ENCODE results near the gene COTL1. TPM values are rescaled to one million over a fixed set of nuclear protein-coding genes. Genes with fewer than 3 reads are reported as not detected.

COTL1 gene
- total RNA-seq, 2 experiments from 2014 or later, result 837 to 887 TPM

DNA sequence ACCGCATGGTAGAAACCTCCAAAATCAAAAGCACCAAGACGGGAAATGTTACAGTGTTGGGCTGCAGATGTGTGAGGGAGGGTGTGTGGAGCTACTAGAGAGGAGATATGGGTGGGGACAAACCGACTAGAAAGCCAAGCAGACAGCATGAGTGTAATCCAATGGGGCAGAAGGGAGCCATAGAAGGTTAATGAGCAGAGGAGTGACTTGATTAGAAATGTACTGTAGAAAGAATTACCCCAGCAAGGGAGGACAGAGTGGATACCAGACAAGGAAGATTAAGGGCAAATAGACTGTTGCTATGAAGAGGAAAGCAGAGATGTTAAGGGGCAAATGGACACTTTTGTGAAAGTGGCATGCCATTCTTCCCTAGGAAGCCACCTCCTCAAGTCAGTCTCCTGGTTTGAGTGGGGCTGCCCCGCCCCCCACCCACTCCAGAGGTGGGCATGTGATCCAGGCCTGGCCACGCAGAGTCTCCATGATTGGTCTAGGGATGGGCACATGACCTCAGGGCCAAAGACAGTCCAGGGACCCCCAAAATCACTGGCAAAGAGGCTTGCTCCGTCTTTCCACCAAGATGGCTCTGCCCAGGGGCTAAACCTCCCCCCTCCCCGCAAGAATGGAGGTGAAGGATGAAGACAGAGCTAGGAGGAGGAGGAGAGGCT lies 4.3 kb downstream of the COTL1 start:
- peaks cover 80% of the 10 kb centered on the region for H3K4me1 Mint-ChIP-seq (ENCODE audit: low read depth)
- ATAC-seq (no peak), DNase-seq (peak; percentile 22)
- H3K27ac Mint-ChIP-seq, result peak overlapping the region; percentile 75
- H3K36me3 Mint-ChIP-seq (ENCODE audit: low read depth), result peaks cover 83% of the 10 kb centered on the region
- H3K4me3 Mint-ChIP-seq, result peak overlapping the region; percentile 98
- ChIA-PET CTCF (no interaction called here), POLR2A (interaction anchor here (0.8 to 1.1 kb wide), 2 partner anchors 60 to 87 kb away, joined by 3 to 4 read pairs; no protein-coding TSS in a partner anchor)
- no peaks in the 10 kb centered on the region for H3K9me3 Mint-ChIP-seq (ENCODE audit: insufficient read depth)
- no peaks in the 10 kb centered on the region for H3K27me3 Mint-ChIP-seq (ENCODE audit: low read depth)

DNA sequence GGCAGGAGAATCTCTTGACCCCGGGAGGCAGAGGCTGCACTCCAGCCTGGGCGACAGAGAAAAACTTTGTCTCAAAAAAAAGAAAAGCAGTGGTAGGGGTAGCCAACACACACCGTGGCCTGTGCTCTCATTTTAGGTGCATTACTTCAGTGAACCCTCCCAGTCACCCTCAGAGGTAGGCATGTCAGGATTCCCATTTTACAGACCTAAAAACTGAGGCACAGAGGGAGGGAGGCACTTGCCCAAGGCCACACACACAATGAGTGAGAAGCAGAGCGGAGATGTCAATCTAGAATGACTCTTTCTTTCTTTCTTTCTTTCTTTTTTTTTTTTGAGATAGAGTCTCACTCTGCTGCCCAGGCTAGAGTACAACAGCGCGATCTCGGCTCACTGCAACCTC lies 5.2 kb downstream of the COTL1 start:
- ATAC-seq (no peak), DNase-seq (no peak)
- Mint-ChIP-seq H3K4me1 (ENCODE audit: low read depth) (peaks cover 85% of the 10 kb centered on the region), H3K4me3 (peak overlapping the region; percentile 98), H3K36me3 (ENCODE audit: low read depth) (peaks cover 91% of the 10 kb centered on the region), H3K27ac (no peak overlapping the region), H3K27me3 (ENCODE audit: low read depth) (no peaks in the 10 kb centered on the region), H3K9me3 (ENCODE audit: insufficient read depth) (no peaks in the 10 kb centered on the region)
- CTCF ChIA-PET, result interaction anchor here (1.1 kb wide), 1 partner anchor 10 kb away, joined by 4 read pairs; no protein-coding TSS in a partner anchor
- POLR2A ChIA-PET, result interaction anchor here (0.8 to 1.1 kb wide), 2 partner anchors 11 to 93 kb away, joined by 3 to 4 read pairs; no protein-coding TSS in a partner anchor

DNA sequence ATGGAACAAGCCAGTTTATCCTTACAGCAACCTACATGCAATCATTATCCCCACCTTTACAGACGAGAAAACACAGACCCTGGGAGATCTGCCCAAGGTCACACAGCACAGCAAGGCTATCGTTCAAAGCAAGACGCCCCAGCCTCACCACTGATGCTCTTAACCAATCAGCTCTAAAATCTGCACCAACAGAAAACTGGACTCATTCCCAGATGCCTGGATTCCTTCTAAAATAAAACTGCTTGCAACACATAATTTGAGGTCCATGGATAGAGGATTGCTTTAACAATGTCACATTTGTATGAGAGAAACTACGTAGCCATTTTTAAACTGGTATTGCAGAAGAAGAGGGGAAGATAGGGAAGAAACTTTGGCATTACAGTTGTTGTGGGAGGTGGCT lies 6.8 kb downstream of the COTL1 start:
- DNase-seq, result no peak
- CTCF ChIA-PET, result interaction anchor here (1.3 kb wide), 1 partner anchor 13 kb away, joined by 3 read pairs; no protein-coding TSS in a partner anchor
- H3K27me3 Mint-ChIP-seq (ENCODE audit: low read depth), result no peaks in the 10 kb centered on the region
- H3K4me3 Mint-ChIP-seq, result peak overlapping the region; percentile 20
- H3K4me1 Mint-ChIP-seq (ENCODE audit: low read depth), result peaks cover 96% of the 10 kb centered on the region
- H3K36me3 Mint-ChIP-seq (ENCODE audit: low read depth), result peaks cover 95% of the 10 kb centered on the region
- ATAC-seq, result no peak
- POLR2A ChIA-PET, result interaction anchor here (1.3 to 1.5 kb wide), 2 partner anchors 13 to 62 kb away, joined by 4 to 5 read pairs; no protein-coding TSS in a partner anchor
- peak overlapping the region; percentile 92 for H3K27ac Mint-ChIP-seq
- no peaks in the 10 kb centered on the region for H3K9me3 Mint-ChIP-seq (ENCODE audit: insufficient read depth)

DNA sequence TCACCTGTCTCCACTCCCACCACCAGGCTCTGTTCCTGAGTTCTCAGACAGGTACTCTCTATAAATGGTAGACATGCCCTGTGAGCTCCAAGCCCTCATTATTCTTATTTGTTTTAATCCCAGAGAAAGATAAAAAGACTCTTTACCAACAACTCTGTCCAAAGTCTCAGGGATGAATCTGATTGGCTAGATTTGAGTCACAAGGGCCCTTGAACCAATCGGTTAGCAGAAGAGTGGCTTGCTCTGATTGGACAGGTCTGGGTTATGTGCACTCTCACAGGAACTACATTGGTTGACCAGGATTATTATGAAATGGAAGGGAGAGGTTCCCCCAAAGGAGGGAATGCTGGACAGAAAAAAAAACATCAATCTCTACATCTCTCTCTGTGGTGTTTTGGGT lies 7.5 kb downstream of the COTL1 start:
- H3K4me1 Mint-ChIP-seq (ENCODE audit: low read depth), result peaks cover 98% of the 10 kb centered on the region
- peak overlapping the region; percentile 70 for H3K4me3 Mint-ChIP-seq
- ChIA-PET CTCF (interaction anchor here (0.9 to 1.3 kb wide), 2 partner anchors 12 to 13 kb away, joined by 3 read pairs; no protein-coding TSS in a partner anchor), POLR2A (interaction anchor here (1.3 to 1.5 kb wide), 2 partner anchors 13 to 61 kb away, joined by 4 to 5 read pairs; no protein-coding TSS in a partner anchor)
- peak overlapping the region; percentile 92 for H3K27ac Mint-ChIP-seq
- DNase-seq (peak; percentile 30), ATAC-seq (no peak)
- H3K9me3 Mint-ChIP-seq (ENCODE audit: insufficient read depth), result no peaks in the 10 kb centered on the region
- no peaks in the 10 kb centered on the region for H3K27me3 Mint-ChIP-seq (ENCODE audit: low read depth)
- H3K36me3 Mint-ChIP-seq (ENCODE audit: low read depth), result peaks cover 95% of the 10 kb centered on the region

DNA sequence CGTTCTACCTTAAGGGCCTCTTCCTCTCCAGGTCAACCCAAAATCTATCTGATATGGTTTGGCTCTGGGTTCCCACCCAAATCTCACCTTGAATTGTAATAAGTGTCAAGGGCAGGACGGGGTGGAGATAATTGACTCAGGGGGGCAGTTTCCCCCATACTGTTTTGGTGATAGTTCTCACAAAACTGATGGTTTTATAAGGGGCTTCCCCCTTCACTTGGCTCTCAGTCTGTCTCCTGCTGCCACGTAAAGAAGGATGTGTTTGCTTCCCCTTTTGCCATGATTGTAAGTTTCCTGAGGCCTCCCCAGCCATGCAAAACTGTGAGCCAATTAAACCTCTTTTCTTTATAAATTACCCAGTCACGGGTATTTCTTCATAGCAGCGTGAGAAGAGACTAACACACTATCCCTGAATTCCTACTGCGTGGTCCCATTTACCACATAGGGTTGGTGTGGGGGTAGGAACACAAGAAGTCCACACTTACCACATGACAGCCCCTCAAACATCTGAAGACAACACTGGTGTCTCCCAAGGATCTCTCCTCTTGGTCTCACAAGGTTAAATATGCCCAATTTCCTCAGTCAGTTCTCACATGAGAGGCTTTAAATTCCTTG lies 8.2 kb downstream of the COTL1 start:
- CTCF ChIA-PET, result interaction anchor here (0.9 kb wide), 1 partner anchor 13 kb away, joined by 3 read pairs; no protein-coding TSS in a partner anchor
- POLR2A ChIA-PET, result interaction anchor here (1.3 to 1.5 kb wide), 2 partner anchors 12 to 60 kb away, joined by 4 to 5 read pairs; no protein-coding TSS in a partner anchor
- peak overlapping the region; percentile 70 for H3K4me3 Mint-ChIP-seq
- no peaks in the 10 kb centered on the region for H3K9me3 Mint-ChIP-seq (ENCODE audit: insufficient read depth)
- ATAC-seq (no peak), DNase-seq (peak; percentile 28)
- no peaks in the 10 kb centered on the region for H3K27me3 Mint-ChIP-seq (ENCODE audit: low read depth)
- peak overlapping the region; percentile 92 for H3K27ac Mint-ChIP-seq
- H3K4me1 Mint-ChIP-seq (ENCODE audit: low read depth), result peaks cover 98% of the 10 kb centered on the region
- H3K36me3 Mint-ChIP-seq (ENCODE audit: low read depth), result peaks cover 95% of the 10 kb centered on the region

DNA sequence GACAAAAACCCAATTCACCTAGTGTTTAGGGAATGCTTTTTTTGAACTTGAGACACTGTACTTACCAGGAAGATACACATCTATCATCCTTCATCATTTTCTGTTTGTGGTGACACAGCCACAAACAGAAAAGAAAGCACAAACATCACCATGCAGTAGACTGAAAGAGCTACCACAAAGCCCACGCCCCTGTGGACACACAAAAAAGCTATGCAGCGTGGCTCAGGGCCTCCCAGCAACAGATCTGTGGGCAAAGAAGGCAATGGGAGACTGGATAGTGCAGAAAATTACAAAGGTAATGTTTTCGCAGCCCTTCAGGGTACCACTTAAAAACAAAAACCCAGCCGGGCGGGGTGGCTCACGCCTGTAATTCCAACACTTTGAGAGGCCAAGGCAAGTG lies 9.6 kb downstream of the COTL1 start:
- POLR2A ChIA-PET, result interaction anchor here (0.6 to 3.8 kb wide), 6 partner anchors 10 to 94 kb away, joined by 3 to 30 read pairs (median 9); no protein-coding TSS in a partner anchor
- ATAC-seq (peak; percentile 62), DNase-seq (peak; percentile 74)
- Mint-ChIP-seq H3K36me3 (ENCODE audit: low read depth) (peaks cover 89% of the 10 kb centered on the region), H3K9me3 (ENCODE audit: insufficient read depth) (no peaks in the 10 kb centered on the region), H3K27ac (peak overlapping the region; percentile 92), H3K4me3 (peak overlapping the region; percentile 70), H3K4me1 (ENCODE audit: low read depth) (peaks cover 94% of the 10 kb centered on the region), H3K27me3 (ENCODE audit: low read depth) (no peaks in the 10 kb centered on the region)
- CTCF ChIA-PET, result interaction anchor here (0.8 to 3.6 kb wide), 10 partner anchors 9 to 130 kb away, joined by 3 to 25 read pairs (median 4); no protein-coding TSS in a partner anchor

DNA sequence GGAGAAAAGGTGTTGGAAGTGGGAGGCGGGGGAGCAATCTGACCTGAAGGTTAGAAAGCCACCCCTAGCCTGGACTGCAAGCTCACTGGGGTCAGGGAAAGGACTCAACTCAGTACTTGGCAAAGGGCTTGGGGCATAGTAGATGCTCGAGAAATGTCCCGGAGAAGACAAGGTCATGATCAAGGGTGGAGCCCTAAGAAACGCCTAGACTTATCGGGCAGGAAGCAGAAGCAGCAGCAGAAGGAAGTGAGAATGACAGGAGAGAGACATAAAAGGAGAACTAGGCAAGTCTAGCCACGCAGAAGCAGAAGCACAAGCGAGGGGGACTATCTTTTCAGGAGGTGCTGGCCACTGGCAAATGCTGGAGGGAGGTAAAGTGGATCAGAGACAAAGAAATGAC lies 10.2 kb downstream of the COTL1 start:
- DNase-seq, result peak; percentile 56
- CTCF ChIA-PET, result interaction anchor here (0.9 to 3.6 kb wide), 9 partner anchors 9 to 101 kb away, joined by 3 to 25 read pairs (median 5); no protein-coding TSS in a partner anchor

DNA sequence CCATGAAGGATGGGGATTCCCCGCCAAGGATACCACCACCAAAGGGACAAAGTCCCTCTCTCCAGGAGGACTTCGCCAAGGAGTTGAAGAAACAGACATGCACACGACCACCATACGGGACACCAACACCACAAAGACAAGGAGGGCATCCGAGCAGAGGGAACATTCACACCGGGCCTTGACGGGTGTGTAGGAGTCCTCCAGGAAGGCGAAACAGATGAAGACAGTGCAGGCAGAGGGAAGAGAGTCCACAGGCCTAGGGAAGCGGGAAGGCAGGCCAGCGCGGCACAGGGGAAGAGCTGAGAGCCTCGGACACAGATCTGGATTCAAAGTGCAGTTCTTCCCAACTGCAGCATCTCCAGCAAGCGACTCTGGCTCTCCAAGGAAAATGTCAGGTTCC lies 10.8 kb downstream of the COTL1 start:
- ATAC-seq, result no peak
- H3K27me3 Mint-ChIP-seq (ENCODE audit: low read depth), result no peaks in the 10 kb centered on the region
- CTCF ChIA-PET, result interaction anchor here (0.9 to 3.6 kb wide), 6 partner anchors 8 to 96 kb away, joined by 3 to 25 read pairs (median 5); no protein-coding TSS in a partner anchor

More for the DNA sequence above, 10.2 kb downstream of the COTL1 start:
- H3K4me1 Mint-ChIP-seq (ENCODE audit: low read depth), result peaks cover 94% of the 10 kb centered on the region
- H3K27me3 Mint-ChIP-seq (ENCODE audit: low read depth), result no peaks in the 10 kb centered on the region
- H3K4me3 Mint-ChIP-seq, result peak overlapping the region; percentile 70
- POLR2A ChIA-PET, result interaction anchor here (0.5 to 3.8 kb wide), 4 partner anchors 9 to 93 kb away, joined by 3 to 30 read pairs (median 13); no protein-coding TSS in a partner anchor
- peaks cover 91% of the 10 kb centered on the region for H3K36me3 Mint-ChIP-seq (ENCODE audit: low read depth)
- no peaks in the 10 kb centered on the region for H3K9me3 Mint-ChIP-seq (ENCODE audit: insufficient read depth)
- H3K27ac Mint-ChIP-seq, result peak overlapping the region; percentile 92
- peak; percentile 52 for ATAC-seq

DNA sequence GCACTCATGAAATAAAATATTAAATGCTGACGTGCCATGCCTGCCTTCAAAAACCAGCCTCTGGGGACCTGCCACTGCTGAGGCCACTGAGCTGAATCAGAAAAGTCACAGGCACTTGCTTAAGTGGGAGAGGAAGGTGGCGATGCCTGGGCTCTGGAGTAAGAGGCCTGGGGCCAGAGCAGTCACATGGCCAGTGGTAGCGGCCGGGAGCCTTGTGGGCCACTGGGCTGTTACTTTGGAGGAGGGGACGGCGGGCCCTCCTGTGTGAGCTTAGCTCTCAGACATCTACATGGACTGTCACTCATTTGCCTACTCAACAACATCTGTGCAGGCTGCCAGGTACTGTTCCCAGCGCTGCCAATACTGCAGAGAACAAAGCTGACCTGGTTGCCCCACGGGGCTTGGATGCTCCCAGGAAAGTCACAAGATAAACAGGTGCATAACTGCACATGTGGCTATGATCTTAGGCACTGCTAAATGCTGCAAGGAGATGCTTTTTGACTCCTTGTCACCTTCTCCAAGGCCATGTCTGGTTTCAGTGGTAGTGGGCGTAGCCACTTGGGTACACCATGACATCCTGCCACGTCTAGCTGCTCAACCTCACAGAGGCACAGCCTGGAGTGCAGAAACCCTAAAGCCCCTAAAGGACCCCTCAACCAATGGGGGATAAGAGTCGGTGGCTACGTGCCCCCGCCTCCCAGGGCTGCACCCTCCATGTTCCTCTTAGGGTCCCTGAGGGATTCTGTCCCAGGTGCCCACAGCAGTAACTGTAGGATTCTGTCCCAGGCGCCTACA lies 11.6 kb downstream of the COTL1 start:
- Mint-ChIP-seq H3K36me3 (ENCODE audit: low read depth) (peaks cover 90% of the 10 kb centered on the region), H3K9me3 (ENCODE audit: insufficient read depth) (no peaks in the 10 kb centered on the region), H3K27ac (peak overlapping the region; percentile 92), H3K4me1 (ENCODE audit: low read depth) (peaks cover 96% of the 10 kb centered on the region), H3K27me3 (ENCODE audit: low read depth) (no peaks in the 10 kb centered on the region), H3K4me3 (peak overlapping the region; percentile 70)
- DNase-seq (peak; percentile 82), ATAC-seq (peak; percentile 58)
- ChIA-PET CTCF (interaction anchor here (0.5 to 3.6 kb wide), 5 partner anchors 7 to 96 kb away, joined by 3 to 25 read pairs (median 6); no protein-coding TSS in a partner anchor), POLR2A (interaction anchor here (0.9 to 3.8 kb wide), 9 partner anchors 8 to 92 kb away, joined by 3 to 30 read pairs (median 6); partner anchors contain the start of gene COTL1)

More for the DNA sequence above, 10.8 kb downstream of the COTL1 start:
- H3K9me3 Mint-ChIP-seq (ENCODE audit: insufficient read depth), result no peaks in the 10 kb centered on the region
- POLR2A ChIA-PET, result interaction anchor here (0.5 to 3.8 kb wide), 9 partner anchors 9 to 93 kb away, joined by 3 to 30 read pairs (median 6); partner anchors contain the start of gene COTL1
- peak overlapping the region; percentile 92 for H3K27ac Mint-ChIP-seq
- peak overlapping the region; percentile 70 for H3K4me3 Mint-ChIP-seq
- no peak for DNase-seq
- peaks cover 96% of the 10 kb centered on the region for H3K4me1 Mint-ChIP-seq (ENCODE audit: low read depth)
- H3K36me3 Mint-ChIP-seq (ENCODE audit: low read depth), result peaks cover 92% of the 10 kb centered on the region

DNA sequence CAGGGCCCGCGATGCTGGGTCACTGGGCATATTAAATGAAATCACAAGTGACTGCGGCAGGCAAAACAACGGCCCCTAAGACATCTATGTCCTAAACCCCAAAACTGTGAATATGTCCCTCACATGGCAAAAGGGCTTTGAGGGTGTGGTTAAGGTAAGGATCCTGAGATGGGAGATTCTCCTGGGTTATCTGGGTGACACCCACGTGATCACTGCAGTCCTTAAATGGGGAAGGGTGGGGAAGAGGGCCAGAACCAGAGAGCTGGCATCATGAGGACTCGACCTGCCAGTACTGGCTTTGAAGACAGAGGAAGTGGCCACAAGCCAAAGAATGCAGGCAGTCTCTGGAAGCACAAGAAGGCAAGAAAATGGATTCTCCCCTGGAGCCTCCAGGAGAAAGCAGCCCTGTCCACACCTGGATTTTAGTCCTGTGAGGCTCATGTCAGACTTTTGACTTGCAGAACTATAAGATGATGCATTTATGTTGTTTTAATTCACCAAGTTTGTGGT lies 12.5 kb downstream of the COTL1 start:
- ATAC-seq, result no peak

More for the DNA sequence above, 12.5 kb downstream of the COTL1 start:
- H3K36me3 Mint-ChIP-seq (ENCODE audit: low read depth), result peaks cover 90% of the 10 kb centered on the region
- H3K27me3 Mint-ChIP-seq (ENCODE audit: low read depth), result no peaks in the 10 kb centered on the region
- CTCF ChIA-PET, result no interaction called here
- POLR2A ChIA-PET, result interaction anchor here (1.7 to 3.8 kb wide), 4 partner anchors 11 to 91 kb away, joined by 6 to 14 read pairs (median 11); partner anchors contain the start of gene COTL1
- H3K4me1 Mint-ChIP-seq (ENCODE audit: low read depth), result peaks cover 96% of the 10 kb centered on the region
- no peaks in the 10 kb centered on the region for H3K9me3 Mint-ChIP-seq (ENCODE audit: insufficient read depth)
- no peak for DNase-seq
- peak overlapping the region; percentile 92 for H3K27ac Mint-ChIP-seq
- H3K4me3 Mint-ChIP-seq, result peak overlapping the region; percentile 24
